ENCODE measurements around the gene VRK2. TPM values are rescaled to one million over a fixed set of nuclear protein-coding genes. Genes with fewer than 3 reads are reported as not detected.
A peak's percentile ranks its signal among the peaks of the same experiment; 100 is the strongest.

VRK2 gene
- total and polyA plus RNA-seq, 10 of the 15 experiments (the other 5 are each of a cell fraction or from before 2014, with no cell fraction given) = 26.5 to 78.0 (median 57.3) TPM

GRCh38 chr2:58054264-58054663 is 7.7 kb downstream of the VRK2 start:
- ChIA-PET POLR2A (no interaction called here), CTCF (interaction anchor here (2.1 kb wide), 1 partner anchor 9 kb away, joined by 8 read pairs; no protein-coding TSS in a partner anchor), SMC1A (ENCODE audit: uncharacterized antibody, unreplicated experiment) (interaction anchor here (1.0 to 5.9 kb wide), 9 partner anchors 8 to 185 kb away, joined by 3 to 61 read pairs (median 5); partner anchors contain the start of gene VRK2), RAD21 (ENCODE audit: unreplicated experiment) (interaction anchor here (0.6 to 1.5 kb wide), 8 partner anchors 8 to 295 kb away, joined by 3 to 8 read pairs (median 4); partner anchors contain the start of gene VRK2)
- Histone ChIP-seq H3K4me1 (ENCODE audit: control insufficient read depth, insufficient read depth, low read length) (peaks cover 6% of the 10 kb centered on the region), H3K36me3 (ENCODE audit: control insufficient read depth in 2 of 2, insufficient read depth in 2 of 2, low read length in 1 of 2) (0 out of 4 replicates have a peak, but pooled peaks cover 0 to 6% of the 10 kb centered on the region in 2 experiments), H3K4me2 (ENCODE audit: control insufficient read depth, insufficient read depth) (no peak overlapping the region), H3K9ac (ENCODE audit: control insufficient read depth, insufficient read depth, low read length) (no peak overlapping the region), H2AFZ (ENCODE audit: control insufficient read depth, low read depth, low read length) (no peak overlapping the region), H3K79me2 (ENCODE audit: control insufficient read depth, insufficient read depth, low read length) (peaks cover 42% of the 10 kb centered on the region), H3K9me3 (replicated peaks; ENCODE audit: control insufficient read depth, insufficient read depth, low read length) (no peaks in the 10 kb centered on the region), H4K20me1 (ENCODE audit: control insufficient read depth, insufficient read depth) (no peaks in the 10 kb centered on the region), H3K27ac (ENCODE audit: control insufficient read depth, insufficient read depth) (no peak overlapping the region), H3K27me3 (replicated peaks in 1 of 2; ENCODE audit: control insufficient read depth in 2 of 2, insufficient read depth in 2 of 2, low read length in 1 of 2) (no peaks in the 10 kb centered on the region), H3K4me3 (no peak overlapping the region)
- in situ Hi-C loops (cut with MboI) = no loop called here
- FAIRE-seq = no peak
- BruUV-seq (replicated peaks) = no TSS peak
- intact Hi-C loops (cut with micrococcal nuclease; ENCODE audit: unreplicated experiment) = no loop called here
- ATAC-seq = no peak
- TF ChIP-seq SMAD5 (IDR thresholded peaks at IDR 0.05; ENCODE audit: low read depth) = no peak
- no peak for DNase-seq (ENCODE audit: low read depth, low spot score)

GRCh38 chr2:58055033-58055786 is 8.6 kb downstream of the VRK2 start:
- peak overlapping the region; percentile 13; the same call in 1 of the 2 replicates for H3K4me3 ChIP-seq
- FAIRE-seq = peak; percentile 57
- in situ Hi-C loops (cut with MboI) (no loop called here), intact Hi-C loops (cut with micrococcal nuclease; ENCODE audit: unreplicated experiment) (no loop called here)
- H3K4me1 ChIP-seq (ENCODE audit: control insufficient read depth, insufficient read depth, low read length) = peaks cover 6% of the 10 kb centered on the region
- ChIA-PET CTCF (interaction anchor here (1.5 to 2.1 kb wide), 2 partner anchors 8 to 148 kb away, joined by 3 to 8 read pairs; no protein-coding TSS in a partner anchor), POLR2A (no interaction called here), SMC1A (ENCODE audit: uncharacterized antibody, unreplicated experiment) (interaction anchor here (1.0 to 5.9 kb wide), 9 partner anchors 7 to 177 kb away, joined by 3 to 61 read pairs (median 4); partner anchors contain the start of gene VRK2), RAD21 (ENCODE audit: unreplicated experiment) (interaction anchor here (1.1 to 1.5 kb wide), 6 partner anchors 9 to 296 kb away, joined by 3 to 8 read pairs (median 4); partner anchors contain the start of gene VRK2)
- 0 out of 4 replicates have a peak, but pooled peaks cover 0 to 6% of the 10 kb centered on the region in 2 experiments for H3K36me3 ChIP-seq (ENCODE audit: control insufficient read depth in 2 of 2, insufficient read depth in 2 of 2, low read length in 1 of 2)
- H4K20me1 ChIP-seq (ENCODE audit: control insufficient read depth, insufficient read depth) = no peaks in the 10 kb centered on the region
- H2AFZ ChIP-seq (ENCODE audit: control insufficient read depth, low read depth, low read length) = no peak overlapping the region
- no peaks in the 10 kb centered on the region for H3K9me3 ChIP-seq (replicated peaks; ENCODE audit: control insufficient read depth, insufficient read depth, low read length)
- H3K9ac ChIP-seq (ENCODE audit: control insufficient read depth, insufficient read depth, low read length) = no peak overlapping the region
- no peak for DNase-seq (ENCODE audit: low read depth, low spot score)
- H3K79me2 ChIP-seq (ENCODE audit: control insufficient read depth, insufficient read depth, low read length) = peaks cover 33% of the 10 kb centered on the region
- no TSS peak for BruUV-seq (replicated peaks)
- 76% methylated on average over 2 of the region's 2 CpGs for WGBS (ENCODE audit: insufficient coverage, insufficient replicate concordance, low lambda C conversion rate, missing lambda C conversion rate)
- peak overlapping the region; percentile 56 for H3K4me2 ChIP-seq (ENCODE audit: control insufficient read depth, insufficient read depth)
- no peaks in the 10 kb centered on the region for H3K27me3 ChIP-seq (replicated peaks in 1 of 2; ENCODE audit: control insufficient read depth in 2 of 2, insufficient read depth in 2 of 2, low read length in 1 of 2)
- TF ChIP-seq KLF5 (IDR thresholded peaks at IDR 0.05; ENCODE audit: partially characterized antibody) (no peak), MYB (IDR thresholded peaks at IDR 0.05; ENCODE audit: borderline replicate concordance, low read depth, low read length) (no peak), ELK1 (IDR thresholded peaks at IDR 0.05; ENCODE audit: low read depth, low read length) (no peak), PKNOX1 (IDR thresholded peaks at IDR 0.05) (peak; percentile 39), POLR2AphosphoS5 (IDR thresholded peaks at IDR 0.05; ENCODE audit: low read length) (peak; percentile 41), RB1 (IDR thresholded peaks at IDR 0.05; ENCODE audit: borderline replicate concordance) (no peak), RUNX3 (IDR thresholded peaks at IDR 0.05; ENCODE audit: low read length) (0 out of 2 replicates have a peak, but pooled peaks have one; percentile 29)
- ATAC-seq = peak; percentile 5
- H3K27ac ChIP-seq (ENCODE audit: control insufficient read depth, insufficient read depth) = no peak overlapping the region
